ENCODE measurements around the gene XPO1.
"Not testable (repeated sequence)": the region's sequence is repeated elsewhere in the genome, so short reads cannot be mapped to it uniquely, and the experiment has no call there.

The XPO1 gene

DNA sequence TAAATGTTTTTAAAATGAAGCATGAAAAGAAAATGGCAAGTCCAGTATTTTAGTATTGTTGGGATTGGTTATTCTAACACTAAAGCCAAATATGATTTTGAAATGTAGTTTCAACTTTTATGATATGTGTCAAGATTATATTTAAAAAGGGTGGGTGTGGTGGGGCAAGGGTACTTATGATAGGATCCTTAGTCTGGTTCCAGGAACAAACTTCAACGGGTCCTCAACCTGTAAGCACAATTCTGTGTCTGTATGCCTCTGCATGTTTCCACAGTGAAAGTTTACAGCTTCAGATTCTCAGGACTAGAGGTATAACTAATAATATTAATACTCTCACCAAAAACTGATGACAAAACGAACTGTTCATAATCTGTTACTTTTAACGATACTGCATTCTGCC lies 73.1 kb downstream of the XPO1 start:
- DNase-seq, result no peak

DNA sequence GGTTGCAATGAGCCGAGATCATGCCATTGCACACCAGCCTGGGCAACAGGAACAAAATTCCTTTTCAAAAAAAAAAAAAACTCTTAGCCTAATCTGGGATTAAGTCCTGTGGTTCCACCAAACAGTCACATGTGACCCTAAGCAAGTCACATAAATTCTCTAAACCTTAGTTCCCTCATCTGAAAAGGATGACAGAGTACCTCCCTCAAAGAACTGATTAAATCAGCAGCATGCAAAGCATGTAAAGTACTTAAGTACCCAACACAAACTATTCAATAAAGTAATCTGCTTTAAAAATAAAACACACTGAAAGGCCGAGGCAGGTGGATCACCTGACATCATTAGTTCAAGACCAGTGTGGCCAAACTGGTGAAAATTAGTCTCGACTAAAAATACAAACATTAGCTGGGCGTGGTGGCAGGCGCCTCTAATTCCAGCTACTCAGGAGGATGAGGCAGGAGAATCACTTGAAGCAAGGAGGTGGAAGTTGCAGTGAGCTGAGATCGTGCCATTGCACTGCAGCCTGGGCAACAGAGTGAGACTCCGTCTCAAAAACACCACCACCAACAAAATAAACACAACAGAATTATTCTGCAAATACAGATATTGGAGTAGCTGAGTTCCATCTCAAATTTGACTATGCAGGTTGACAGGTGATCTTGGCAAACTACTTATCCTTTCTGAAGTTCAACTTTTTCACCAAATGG lies 74.2 kb downstream of the XPO1 start:
- no peak for DNase-seq

- no peak for DNase-seq
Observed at GRCh38 chr2:61461404-61461803, 76.8 kb downstream of the XPO1 start.

DNA sequence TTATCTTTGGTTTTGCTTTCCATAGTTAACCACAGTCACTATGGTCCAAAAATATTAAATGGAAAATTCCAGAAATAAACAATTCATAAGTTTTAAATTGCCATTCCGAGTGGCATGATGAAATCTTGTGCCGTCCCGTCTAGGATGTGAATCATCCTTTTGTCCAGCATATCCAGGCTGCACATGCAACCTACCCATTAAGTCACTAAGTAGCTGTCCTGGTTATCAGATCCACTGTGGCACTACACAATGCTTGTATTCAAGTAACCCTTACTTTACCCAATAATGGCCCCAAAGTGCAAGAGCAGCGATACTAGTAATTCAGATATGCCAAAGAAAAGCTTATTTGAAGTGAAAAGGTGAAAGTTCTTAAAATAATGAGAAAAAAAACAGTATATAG lies 78.0 kb downstream of the XPO1 start:
- DNase-seq, result no peak

DNA sequence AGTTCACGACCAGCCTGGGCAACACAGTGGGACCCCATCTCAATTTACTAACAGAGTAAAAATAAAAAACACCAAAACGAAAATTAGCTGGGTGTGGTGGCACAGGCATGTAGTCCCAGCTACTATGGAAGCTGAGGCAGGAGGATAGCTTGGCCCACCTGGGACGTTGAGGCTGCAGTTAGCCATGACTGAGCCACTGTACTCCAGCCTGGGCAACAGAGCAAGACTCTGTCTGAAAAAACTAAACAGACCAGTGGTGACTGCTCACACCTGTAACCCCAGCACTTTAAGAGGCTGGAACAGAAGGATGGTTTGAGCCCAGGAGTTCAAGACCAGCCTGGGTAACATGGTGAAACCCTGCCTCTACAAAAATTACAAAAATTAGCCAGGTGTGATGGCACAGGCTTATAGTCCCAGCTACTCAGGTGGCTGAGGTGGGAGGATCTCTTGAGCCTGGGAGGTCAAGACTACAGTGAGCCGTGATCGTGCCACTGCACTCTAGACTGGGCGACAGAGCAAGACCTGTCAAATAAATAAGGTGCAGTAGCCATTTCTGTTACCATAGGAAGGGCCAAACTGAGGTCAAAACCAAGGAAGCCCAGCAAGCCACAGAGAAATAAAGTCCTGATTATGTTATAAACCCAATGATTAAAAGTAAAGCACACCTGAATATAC lies 81.3 kb downstream of the XPO1 start:
- no peak for DNase-seq

GRCh38 chr2:61456070-61456745 lies 81.9 kb downstream of the XPO1 start:
- DNase-seq, result no peak

DNA sequence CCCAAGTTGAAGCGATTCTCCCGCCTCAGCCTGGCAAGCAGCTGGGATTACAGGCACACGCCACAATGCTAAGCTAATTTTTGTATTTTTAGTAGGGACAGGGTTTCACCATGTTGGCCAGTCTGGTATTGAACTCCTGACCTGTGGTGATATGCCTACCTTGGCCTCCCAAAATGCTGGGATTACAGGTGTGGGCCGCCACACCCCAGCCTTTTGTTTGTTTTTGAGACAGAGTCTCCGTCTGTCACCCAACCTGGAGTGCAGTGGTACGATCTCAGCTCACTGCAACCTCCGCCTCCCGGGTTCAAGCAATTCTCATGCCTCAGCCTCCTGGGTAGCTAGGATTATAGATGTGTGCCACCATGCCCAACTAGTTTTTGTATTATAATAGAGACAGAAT lies 83.2 kb downstream of the XPO1 start:
- not testable (repeated sequence) for DNase-seq

GRCh38 chr2:61454383-61454782 lies 83.8 kb downstream of the XPO1 start:
- DNase-seq, result no peak

- DNase-seq, result no peak
Observed at GRCh38 chr2:61452392-61452791, 85.8 kb downstream of the XPO1 start.

DNA sequence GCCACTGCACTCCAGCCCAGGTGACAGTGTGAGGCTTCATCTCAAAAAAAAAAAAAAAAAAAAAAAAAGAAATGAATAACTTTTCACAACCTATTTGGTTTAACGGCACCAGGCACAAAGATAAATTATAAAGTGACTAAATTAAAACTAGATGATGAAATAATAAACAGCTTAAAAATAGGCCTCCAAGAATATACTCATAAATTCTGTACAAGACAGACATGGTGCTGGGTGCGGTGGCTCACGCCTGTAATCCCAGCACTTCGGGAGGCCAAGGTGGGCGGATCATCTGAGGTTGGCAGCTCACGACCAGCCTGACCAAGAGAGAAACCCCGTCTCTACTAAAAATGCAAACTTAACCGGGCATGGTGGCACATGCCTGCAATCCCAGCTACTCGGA lies 87.0 kb downstream of the XPO1 start:
- no peak for DNase-seq

DNA sequence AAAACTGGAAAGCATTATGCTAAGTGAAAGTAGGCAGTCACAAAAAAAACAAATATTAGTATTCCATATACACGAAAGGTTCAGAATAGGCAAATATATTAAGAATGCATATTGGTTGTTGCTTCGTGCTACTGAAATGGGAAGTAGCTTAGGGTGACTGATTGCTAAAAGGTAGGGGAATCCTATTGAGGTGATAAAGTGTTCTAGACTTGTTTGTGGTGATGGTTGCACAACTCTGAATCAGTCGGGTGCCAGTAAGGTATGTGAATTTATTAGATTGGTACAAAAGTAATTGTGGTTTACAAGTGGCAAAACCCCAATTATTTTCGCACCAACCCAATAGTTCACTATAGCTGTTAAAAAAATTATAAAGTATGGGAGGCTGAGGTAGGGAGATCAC lies 88.0 kb downstream of the XPO1 start:
- no peak for DNase-seq

- DNase-seq, result no peak
Observed at GRCh38 chr2:61448229-61448628, 89.9 kb downstream of the XPO1 start.

GRCh38 chr2:61446971-61447370 lies 91.2 kb downstream of the XPO1 start:
- DNase-seq, result not testable (repeated sequence)

GRCh38 chr2:61443342-61444041 lies 94.7 kb downstream of the XPO1 start:
- no peak for DNase-seq

DNA sequence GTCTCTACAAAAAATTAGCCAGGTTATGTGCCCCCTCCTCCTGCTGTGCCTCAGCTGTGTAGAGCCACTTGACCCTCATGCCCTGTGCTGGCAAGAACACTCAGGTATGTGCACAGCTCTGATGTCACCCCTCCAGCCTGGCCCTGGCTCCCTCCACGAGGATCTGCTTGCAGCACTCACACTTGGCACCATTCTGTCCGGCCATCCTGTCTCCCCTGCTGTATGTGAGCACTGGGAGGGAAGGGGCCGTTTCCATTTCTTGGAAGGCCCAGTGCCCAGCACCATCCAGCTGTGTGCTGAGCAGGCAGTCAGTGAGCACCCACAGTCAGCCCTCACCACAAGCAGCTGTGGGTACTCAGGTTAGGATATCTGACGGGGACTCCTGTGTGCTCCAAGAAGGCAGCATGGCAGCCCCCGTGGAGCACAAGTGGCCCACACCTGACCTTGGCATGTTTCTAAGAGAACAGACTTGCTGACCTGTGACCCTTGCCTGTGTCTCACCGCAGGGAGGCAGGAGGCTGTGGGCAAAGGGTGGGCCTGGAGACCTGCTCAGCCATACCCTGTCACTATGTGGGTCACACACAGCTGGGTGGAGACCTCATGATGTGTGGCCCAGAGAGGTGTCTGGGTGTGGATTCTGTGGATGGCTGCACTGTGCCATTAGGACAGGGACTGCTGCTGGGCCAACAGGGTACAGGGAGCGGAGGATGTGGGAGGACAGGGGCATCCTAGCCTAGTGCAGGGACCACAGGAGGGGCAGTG lies 98.7 kb downstream of the XPO1 start:
- DNase-seq, result no peak

DNA sequence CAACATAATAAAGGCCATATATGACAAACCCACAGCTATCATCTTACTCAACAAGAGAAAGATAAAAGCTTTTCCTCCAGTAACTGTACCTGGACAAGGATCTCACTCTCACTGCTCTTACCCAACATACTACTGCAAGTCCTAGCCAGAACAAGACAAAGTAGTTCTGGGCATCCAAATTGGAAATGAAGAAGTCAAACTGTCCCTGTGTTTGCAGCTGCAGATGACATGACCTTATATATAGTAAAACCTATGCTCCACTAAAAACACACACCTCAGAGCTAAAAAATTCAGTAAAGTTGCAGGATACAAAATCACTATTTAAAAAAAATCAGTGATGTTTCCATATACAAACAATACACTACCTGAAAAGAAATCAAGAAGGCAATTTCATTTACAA lies 99.5 kb downstream of the XPO1 start:
- no peak for DNase-seq

DNA sequence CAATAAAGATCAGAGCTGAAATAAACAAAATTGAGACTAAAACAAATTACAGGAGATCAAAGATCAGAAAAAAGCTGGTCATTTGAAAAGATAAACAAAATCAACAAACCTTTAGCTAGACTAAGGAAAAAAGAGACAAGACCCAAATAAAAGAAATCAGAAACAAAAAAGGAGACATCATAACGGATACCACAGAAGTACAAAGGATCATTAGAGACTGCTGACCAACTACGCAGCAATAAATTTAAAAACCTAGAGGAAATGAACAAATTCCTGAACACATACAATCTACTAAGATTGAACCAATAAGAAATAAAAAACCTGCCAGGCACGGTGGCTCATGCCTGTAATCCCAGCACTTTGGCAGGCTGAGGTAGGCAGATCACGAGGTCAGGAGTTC lies 101.0 kb downstream of the XPO1 start:
- no peak for DNase-seq

GRCh38 chr2:61436092-61436491 lies 102.1 kb downstream of the XPO1 start:
- no peak for DNase-seq

DNA sequence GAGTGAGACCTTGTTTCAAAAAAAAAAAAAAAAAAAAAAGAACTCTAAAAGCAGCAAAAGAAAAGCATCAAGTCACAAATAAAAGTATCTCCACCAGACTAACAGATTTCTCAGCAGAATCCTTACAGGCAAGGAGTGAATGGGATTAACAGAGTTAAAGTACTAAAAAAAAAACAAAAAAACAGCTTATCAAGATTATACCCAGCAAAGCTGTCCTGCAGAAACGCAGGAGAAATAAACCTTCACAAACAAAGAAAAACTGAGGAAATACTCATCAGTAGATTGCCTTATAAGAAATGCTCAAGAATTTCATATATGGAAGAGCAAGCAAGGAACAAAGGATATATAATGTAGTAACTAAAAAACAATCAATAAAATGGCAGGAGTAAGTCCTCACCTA lies 102.9 kb downstream of the XPO1 start:
- DNase-seq, result no peak

- DNase-seq, result no peak
Observed at GRCh38 chr2:61434314-61434713, 103.8 kb downstream of the XPO1 start.

- DNase-seq, result no peak
Observed at GRCh38 chr2:61433606-61434005, 104.5 kb downstream of the XPO1 start.

DNA sequence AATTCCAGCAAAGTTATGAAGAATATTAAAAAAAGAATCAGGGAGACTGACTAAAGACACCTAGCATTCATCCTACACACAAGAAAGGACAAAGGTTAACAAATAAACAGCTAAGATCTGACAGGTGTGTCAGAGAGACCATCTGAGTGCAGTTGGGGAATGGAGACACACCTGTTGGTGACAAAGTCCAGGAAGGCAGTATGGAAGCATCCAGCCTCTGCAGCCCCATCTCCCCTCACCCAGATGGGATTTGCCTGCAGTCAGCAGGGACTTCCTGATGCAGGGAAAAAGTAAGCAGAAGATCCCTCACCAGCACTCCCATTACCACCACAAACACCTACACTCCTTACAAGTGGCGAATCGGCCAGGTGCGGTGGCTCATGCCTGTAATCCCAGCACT lies 105.2 kb downstream of the XPO1 start:
- no peak for DNase-seq

- DNase-seq, result no peak
Observed at GRCh38 chr2:61431345-61431744, 106.8 kb downstream of the XPO1 start.
